GM19395 (cell line): ENCODE results near the gene SORBS1.

Experiments
- ATAC-seq: cut with Tn5 transposase; IDR thresholded peaks from one replicate; pipeline ENCODE4 v1.9.1; 2021; ENCODE audit warnings: mild to moderate bottlenecking, moderate library complexity; ENCODE audit not compliant: unreplicated experiment

The SORBS1 gene

GRCh38 chr10:95566136-95566535, 5.0 kb upstream of the SORBS1 start:
- ATAC-seq, result no peak

GRCh38 chr10:95565336-95565735, 4.2 kb upstream of the SORBS1 start:
- ATAC-seq, result no peak

GRCh38 chr10:95564291-95564690, 3.1 kb upstream of the SORBS1 start:
- no peak for ATAC-seq

GRCh38 chr10:95562341-95562965, 1.3 kb upstream of the SORBS1 start:
- ATAC-seq, result no peak

- ATAC-seq, result no peak
These were observed 650 bp upstream of the SORBS1 start for GRCh38 chr10:95561864-95562177.

- peak; percentile 32 for ATAC-seq
These were observed 644 bp downstream of the SORBS1 start for GRCh38 chr10:95560278-95561176.

GRCh38 chr10:95559896-95560277, 1.3 kb downstream of the SORBS1 start:
- ATAC-seq, result no peak

- no peak for ATAC-seq
These were observed 1.7 kb downstream of the SORBS1 start for GRCh38 chr10:95559471-95559870.

- ATAC-seq, result no peak
These were observed 2.4 kb downstream of the SORBS1 start for GRCh38 chr10:95558593-95559320.

- ATAC-seq, result no peak
These were observed 4.0 kb downstream of the SORBS1 start for GRCh38 chr10:95556994-95557767.

GRCh38 chr10:95553674-95554073, 7.5 kb downstream of the SORBS1 start:
- no peak for ATAC-seq

- no peak for ATAC-seq
These were observed 8.4 kb downstream of the SORBS1 start for GRCh38 chr10:95552679-95553342.

- ATAC-seq, result no peak
These were observed 11.0 kb downstream of the SORBS1 start for GRCh38 chr10:95550073-95550672.

GRCh38 chr10:95547791-95548435, 13.3 kb downstream of the SORBS1 start:
- ATAC-seq, result no peak

GRCh38 chr10:95547197-95547596, 14.0 kb downstream of the SORBS1 start:
- no peak for ATAC-seq

- ATAC-seq, result no peak
These were observed 15.2 kb downstream of the SORBS1 start for GRCh38 chr10:95545981-95546380.

GRCh38 chr10:95544783-95545500, 16.2 kb downstream of the SORBS1 start:
- no peak for ATAC-seq

GRCh38 chr10:95543459-95543858, 17.7 kb downstream of the SORBS1 start:
- no peak for ATAC-seq

GRCh38 chr10:95542761-95543160, 18.4 kb downstream of the SORBS1 start:
- ATAC-seq, result no peak
